Stomach (tissue), 4 donors: Measurements from ENCODE around the gene CHADL.

ENCODE experiments used
- EP300 ChIP-seq: sonication (generic); formaldehyde crosslinking; IDR thresholded peaks from one replicate; pipeline ENCODE4 v1.6.1; 2017; ENCODE audit warnings: antibody characterized with exemption
- POLR2A ChIP-seq, 4 donors: fragments of 450-650 bp; IDR thresholded peaks; one replicate each; pipeline ENCODE4 v1.6.1; 2016; ENCODE audit warnings: antibody characterized with exemption in 4 of 4, control low read depth in 2 of 4, mild to moderate bottlenecking in 1 of 4, moderate library complexity in 1 of 4
- POLR2AphosphoS5 ChIP-seq, 3 donors: sonication (generic); formaldehyde crosslinking; IDR thresholded peaks; one replicate each; pipeline ENCODE4 v1.6.1; 2016; ENCODE audit warnings: antibody characterized with exemption in 3 of 3
- TF ChIP-seq, protein P1 (sequence below), 7 experiments: fragments of 450-650 bp in 4 of 7; fragments of 200-600 bp in 3 of 7; sonication (generic) in 3 of 7; IDR thresholded peaks; one replicate each; pipeline ENCODE4 v1.5.1; 2016 to 2019; ENCODE audit warnings: antibody characterized with exemption in 7 of 7, control low read depth in 2 of 7, mild to moderate bottlenecking in 1 of 7

DNA sequence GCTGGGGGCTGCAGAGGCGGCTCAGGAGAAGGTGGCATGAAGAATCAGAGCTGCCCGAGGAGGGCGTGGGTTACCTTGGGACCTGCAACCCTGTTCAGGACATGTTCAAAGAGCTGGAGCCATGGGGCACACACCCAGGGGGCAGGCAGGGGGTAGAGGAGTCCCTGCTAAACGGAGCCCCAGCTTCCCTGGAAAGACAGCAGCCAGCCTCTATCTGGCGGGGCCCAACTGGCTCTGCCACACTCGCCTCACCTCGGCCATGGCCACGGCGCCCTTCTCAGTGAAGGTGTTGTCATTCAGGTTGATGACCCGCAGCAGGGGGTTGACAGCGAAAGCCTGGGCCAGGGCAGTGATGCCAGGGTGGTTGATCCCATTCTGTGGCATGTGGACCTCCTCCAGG lies 17.0 kb upstream of the CHADL start:
- TF ChIP-seq, protein P1, sequence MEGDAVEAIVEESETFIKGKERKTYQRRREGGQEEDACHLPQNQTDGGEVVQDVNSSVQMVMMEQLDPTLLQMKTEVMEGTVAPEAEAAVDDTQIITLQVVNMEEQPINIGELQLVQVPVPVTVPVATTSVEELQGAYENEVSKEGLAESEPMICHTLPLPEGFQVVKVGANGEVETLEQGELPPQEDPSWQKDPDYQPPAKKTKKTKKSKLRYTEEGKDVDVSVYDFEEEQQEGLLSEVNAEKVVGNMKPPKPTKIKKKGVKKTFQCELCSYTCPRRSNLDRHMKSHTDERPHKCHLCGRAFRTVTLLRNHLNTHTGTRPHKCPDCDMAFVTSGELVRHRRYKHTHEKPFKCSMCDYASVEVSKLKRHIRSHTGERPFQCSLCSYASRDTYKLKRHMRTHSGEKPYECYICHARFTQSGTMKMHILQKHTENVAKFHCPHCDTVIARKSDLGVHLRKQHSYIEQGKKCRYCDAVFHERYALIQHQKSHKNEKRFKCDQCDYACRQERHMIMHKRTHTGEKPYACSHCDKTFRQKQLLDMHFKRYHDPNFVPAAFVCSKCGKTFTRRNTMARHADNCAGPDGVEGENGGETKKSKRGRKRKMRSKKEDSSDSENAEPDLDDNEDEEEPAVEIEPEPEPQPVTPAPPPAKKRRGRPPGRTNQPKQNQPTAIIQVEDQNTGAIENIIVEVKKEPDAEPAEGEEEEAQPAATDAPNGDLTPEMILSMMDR (IDR thresholded peaks at IDR 0.05), result no peak
- TF ChIP-seq POLR2AphosphoS5 (IDR thresholded peaks at IDR 0.05), result no peak
- no peak for TF ChIP-seq POLR2A (IDR thresholded peaks at IDR 0.05)
- TF ChIP-seq EP300, result no peak
